GM03348 (cell line): ENCODE results near the gene SRRT.
A peak's percentile ranks its signal among the peaks of the same experiment; 100 is the strongest.

Experiments
- DNase-seq: peaks from one replicate; pipeline ENCODE4 v3.0.0; 2012; ENCODE audit warnings: low spot score

SRRT gene, protein sequence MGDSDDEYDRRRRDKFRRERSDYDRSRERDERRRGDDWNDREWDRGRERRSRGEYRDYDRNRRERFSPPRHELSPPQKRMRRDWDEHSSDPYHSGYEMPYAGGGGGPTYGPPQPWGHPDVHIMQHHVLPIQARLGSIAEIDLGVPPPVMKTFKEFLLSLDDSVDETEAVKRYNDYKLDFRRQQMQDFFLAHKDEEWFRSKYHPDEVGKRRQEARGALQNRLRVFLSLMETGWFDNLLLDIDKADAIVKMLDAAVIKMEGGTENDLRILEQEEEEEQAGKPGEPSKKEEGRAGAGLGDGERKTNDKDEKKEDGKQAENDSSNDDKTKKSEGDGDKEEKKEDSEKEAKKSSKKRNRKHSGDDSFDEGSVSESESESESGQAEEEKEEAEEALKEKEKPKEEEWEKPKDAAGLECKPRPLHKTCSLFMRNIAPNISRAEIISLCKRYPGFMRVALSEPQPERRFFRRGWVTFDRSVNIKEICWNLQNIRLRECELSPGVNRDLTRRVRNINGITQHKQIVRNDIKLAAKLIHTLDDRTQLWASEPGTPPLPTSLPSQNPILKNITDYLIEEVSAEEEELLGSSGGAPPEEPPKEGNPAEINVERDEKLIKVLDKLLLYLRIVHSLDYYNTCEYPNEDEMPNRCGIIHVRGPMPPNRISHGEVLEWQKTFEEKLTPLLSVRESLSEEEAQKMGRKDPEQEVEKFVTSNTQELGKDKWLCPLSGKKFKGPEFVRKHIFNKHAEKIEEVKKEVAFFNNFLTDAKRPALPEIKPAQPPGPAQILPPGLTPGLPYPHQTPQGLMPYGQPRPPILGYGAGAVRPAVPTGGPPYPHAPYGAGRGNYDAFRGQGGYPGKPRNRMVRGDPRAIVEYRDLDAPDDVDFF

DNA sequence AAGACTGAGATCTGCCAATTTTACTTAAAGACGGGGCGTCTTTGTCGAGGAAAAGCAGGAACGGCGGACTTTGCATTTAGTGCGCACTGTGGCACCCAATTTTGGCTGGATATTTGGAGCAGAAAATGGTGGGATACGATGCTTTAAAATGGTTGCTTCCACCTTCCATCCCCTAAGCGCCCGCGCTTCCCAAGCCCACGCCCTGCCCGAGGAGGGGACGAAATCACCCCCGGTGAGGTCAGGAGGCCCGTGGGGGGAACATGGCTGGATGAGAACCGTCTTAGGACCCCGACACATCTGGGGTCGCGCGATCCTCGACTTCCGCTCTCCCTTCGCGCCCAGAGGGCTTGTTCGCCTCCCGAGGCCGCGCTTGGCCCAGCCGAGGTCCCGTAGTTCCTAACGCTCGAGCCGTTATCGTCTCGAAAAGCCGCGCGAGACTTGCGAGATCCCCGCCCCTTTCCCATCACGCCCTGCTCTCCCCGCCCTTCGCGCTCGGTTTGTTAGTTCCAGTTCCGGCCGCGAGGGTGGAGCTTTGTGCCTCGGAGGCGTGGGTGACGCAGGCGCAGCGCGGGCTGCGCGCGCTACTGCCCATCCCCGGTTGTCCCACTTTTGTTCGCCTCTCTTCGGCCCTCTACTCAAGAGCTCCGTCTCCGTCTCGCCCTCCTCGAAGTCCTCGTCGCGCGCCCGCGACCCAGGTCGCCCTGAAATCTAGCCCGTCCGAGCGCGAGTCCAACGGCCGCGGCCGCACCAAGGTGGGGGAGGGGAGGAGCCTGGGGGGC, at the start of gene SRRT:
SRRT (plus strand) TSS at position 527 of the 779 bp plus-strand sequence. CDS start 488 bp downstream, outside the sequence.
- peak; percentile 98 for DNase-seq

- peak; percentile 51 for DNase-seq
These were observed 49.7 kb upstream of the SRRT start for GRCh38 chr7:100825215-100825671.

- peak; percentile 59 for DNase-seq
These were observed 49.0 kb upstream of the SRRT start for GRCh38 chr7:100825751-100826513.

DNA sequence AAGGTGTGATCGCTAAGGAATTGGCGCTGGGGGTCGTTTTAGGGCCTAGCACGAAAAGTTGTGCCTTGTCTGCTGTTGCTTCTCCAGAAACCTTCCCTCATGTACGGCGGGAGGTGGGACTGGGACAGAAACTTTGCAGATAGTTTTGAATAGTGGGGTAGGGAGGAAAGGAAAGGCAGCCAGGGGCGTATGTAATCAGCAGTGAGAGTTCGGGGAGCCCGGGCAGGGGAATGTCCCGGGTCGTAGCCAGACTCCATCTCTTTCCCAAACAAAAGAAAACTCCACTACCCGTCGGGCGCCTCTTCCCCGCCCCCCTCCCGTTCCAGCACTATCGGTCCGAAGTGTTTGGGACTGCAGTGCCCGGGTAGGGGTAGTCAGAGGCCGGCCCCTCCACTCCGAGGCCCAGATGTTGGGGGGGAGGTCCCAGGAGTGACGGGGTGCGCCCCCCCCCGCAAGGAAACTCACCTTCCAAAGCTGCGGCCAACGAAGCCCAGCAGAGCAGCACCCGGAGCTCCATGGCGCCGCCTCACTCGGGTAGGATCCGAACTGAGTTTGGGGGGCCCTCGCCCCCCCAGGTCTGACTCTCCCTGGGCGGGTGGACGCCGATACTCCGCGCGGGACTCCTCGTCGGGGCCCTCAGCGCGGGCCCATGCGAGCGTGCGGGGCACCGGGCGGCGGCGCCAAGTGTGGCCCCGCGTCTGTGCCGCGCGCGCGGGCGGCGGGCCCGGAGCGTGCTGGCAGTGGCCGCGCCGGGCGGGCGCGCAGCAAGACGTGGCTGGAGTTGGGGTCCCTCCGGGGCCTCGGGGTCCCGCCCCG, 48.2 kb upstream of the SRRT start:
- DNase-seq: peak; percentile 42

- peak; percentile 91 for DNase-seq
These were observed 47.3 kb upstream of the SRRT start, which contains the start of gene EPHB4 for GRCh38 chr7:100827330-100828226. Gene EPHB4, minus strand, starts transcription at chr7:100827523. Its CDS starts 493 bp downstream, at chr7:100827030.

DNA sequence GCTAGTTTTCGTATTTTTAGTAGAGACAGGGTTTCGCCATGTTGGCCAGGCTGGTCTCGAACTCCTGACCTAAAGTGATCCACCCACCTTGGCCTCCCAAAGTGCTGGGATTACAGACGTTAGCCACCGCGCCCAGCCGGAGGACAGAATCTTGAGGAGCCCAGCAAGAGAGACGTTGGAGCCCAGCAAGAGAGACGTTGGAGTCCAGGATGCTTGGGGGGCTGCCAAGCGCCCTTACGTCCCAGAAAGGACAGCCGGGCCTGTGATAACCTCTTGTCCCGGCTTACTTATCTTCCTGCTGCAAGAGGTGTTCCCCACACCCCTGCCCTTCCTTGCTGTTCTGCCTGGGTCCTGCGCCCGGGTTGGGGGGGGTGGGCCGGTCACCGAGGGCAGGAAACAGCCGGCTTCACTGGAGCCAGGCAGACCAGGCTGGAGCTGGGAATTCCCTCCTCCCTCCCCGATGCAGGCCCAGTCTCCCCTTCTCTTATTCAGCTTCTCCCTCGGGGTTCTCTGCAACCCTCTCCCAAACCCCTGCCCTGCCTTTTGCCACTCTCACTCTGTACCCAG, 45.7 kb upstream of the SRRT start:
- DNase-seq: no peak

DNA sequence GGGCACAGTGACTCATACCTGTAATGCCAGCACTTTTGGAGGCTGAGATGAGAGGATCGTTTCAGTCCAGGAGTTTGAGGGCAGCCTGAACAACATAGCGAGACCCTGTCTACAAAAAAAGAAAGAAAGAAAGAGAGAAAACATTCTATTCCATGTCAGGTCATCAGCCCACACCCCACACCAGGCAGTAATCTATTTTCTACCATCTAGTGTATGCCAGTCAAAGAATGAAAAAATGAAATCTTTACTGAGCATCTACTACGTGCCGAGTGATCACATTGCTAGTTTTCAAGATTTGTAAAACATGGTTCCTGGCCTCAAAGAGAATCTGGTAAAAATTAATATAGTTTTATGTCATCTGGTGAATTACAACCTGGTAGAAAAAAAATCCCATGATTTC, 44.5 kb upstream of the SRRT start:
- no peak for DNase-seq

- no peak for DNase-seq
These were observed 42.6 kb upstream of the SRRT start for GRCh38 chr7:100832281-100832633.

DNA sequence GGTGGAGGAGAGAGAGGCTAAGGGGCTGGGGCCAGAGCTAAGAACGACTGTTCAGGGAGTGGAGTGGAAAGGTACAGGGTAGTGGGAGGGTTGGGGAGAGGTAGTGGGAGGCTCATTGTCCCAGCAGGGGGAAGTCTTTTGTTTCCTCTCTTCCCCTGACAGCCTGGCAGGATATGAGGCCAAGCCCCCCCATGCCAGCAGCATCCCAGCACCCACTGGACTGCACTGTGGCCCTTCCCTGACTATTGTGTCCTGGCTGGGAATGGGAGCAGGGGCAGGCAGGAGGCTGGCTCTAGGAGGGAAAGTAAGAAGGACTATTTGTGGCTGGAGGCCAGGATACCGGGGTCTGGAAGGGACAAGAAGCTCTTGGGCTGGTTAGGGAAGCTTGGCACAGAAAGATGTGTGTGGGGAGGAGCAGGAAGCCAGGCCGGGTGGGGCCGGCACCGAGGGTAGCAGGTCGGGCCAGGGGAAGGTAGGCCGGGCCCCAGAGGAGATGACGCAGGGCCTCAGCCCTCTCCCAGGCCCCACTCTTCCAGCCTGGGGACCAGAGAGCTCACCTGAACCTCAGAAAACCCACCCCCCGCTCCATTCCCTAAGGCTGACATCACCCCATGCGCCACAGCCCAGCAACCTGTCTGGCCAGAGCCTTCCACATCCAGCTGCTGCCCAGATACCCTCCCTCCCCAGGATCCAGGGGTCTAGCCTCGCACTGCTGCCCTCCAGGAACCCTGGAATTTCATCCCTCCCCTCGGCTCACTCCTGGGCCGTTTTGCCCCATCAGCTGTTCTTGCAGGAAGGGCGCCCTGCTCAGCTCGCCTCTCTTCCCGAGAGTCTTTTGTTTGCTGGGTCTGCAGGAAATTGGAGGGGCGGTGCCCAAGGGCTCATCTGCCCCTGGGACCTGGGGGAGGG, 38.7 kb upstream of the SRRT start:
- peak; percentile 5 for DNase-seq

DNA sequence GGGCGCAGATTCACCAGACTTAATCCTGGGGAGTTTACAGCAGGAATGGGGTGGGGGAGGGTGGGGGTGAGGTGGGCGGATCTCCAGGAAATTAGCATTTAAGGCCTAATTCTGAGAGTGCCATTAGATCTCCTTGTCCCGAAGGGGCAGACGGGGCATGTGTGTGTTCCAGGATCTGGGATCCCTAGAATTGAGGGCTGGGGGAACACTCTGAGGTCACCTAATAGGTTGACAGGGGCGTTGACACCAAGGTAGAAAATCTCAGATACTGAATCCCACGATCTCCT, 38.1 kb upstream of the SRRT start:
- DNase-seq: no peak

DNA sequence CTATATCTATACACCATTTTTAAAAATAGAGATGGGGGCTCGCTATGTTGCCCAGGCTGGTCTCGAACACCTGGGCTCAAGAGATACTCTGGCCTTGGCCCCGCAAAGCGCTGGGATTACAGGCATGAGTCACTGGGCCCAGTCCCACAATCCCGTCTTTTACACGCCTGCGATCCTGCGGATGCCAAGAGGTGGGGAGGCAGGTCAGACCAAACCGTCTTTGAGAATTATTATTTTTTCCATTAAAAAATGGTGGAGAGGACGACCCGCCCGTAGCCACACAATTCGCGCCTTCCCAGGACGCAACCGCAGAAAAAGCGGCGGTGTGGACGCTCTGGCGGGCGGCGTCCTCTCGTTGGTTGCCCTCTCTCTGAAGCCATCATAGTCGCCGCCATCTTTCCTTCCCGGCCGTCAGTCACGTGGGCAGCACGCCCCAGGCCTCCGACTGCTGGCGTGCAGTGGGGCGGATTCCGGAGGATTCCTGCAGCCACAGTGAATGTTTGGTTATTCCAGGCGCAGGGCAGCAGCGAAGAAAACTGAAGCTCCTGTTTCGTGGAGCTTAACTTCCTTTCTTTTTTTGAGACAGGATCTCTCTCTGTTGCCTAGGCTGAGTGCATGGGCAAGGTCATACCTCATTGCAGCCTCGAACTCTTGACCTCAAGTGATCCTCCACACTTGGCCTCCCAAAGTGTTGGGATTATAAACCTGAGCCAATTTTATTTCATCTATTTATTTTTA, 37.6 kb upstream of the SRRT start:
- peak; percentile 95 for DNase-seq

DNA sequence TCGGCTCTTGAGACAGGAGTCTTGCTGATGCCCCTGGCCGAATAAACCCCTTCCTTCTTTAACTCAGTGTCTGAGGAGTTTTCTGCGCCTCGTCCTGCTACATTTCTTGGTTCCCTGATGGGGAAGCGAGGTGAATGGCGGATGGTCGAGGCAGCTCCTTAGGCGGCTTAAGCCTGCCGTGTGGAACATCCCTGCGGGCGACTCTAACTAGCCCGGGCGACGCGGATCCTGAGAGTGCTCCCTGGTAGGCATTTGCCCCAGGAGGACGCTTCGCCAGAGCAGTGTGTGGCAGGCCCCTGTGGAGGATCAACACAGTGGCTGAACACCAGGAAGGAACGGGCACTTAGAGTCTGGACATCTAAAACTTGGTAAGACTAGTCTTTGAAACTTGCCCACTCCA, 35.5 kb upstream of the SRRT start:
- DNase-seq: no peak

- DNase-seq: no peak
These were observed 34.3 kb upstream of the SRRT start for GRCh38 chr7:100840470-100841100.

DNA sequence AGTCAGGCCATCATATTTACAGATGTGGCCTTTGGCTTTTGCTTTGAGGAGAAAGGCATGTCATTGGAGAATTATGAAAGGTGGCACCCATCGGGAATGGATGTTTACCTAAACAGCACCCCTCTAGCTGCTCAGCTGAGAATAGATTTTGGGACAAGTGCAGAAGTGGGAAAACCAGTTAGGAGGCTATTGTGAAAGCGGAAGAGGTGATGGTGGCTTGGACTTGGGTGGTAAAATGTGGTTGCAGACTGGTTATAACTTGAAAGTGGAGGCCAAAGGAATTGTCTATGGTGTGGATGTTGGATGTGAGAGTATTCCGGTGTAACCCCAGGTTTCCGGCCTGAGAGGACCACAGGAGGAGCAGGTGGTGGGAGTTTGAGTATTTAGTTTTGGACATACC, 27.5 kb upstream of the SRRT start:
- no peak for DNase-seq

GRCh38 chr7:100852048-100852872, 22.6 kb upstream of the SRRT start, which contains the start of gene SLC12A9:
Gene SLC12A9, plus strand, starts transcription at chr7:100852713. Its CDS starts 1,485 bp downstream, at chr7:100854198.
- peak; percentile 98 for DNase-seq
